Measurements from ENCODE around the gene UBTD1.
A peak's percentile ranks its signal among the peaks of the same experiment; 100 is the strongest.

UBTD1 gene

GRCh38 chr10:97532935-97533671 is 34.4 kb downstream of the UBTD1 start:
- Histone ChIP-seq H3K36me3 (ENCODE audit: control insufficient read depth in 5 of 5, insufficient read depth in 5 of 5, low read length in 5 of 5) (no peaks in the 10 kb centered on the region), H3K4me1 (ENCODE audit: control insufficient read depth in 5 of 5, insufficient read depth in 5 of 5, low read length in 5 of 5) (peaks cover 0 to 7% (median 2%) of the 10 kb centered on the region in 5 donors), H3K27ac (ENCODE audit: low read depth, low read length) (no peak overlapping the region), H3K9me3 (ENCODE audit: control insufficient read depth in 5 of 5, low read length in 5 of 5) (no peaks in the 10 kb centered on the region), H3K4me3 (ENCODE audit: low read depth in 1 of 5, low read length in 5 of 5) (no peak overlapping the region), H3K27me3 (ENCODE audit: control insufficient read depth in 5 of 5, insufficient read depth in 4 of 5, low read length in 5 of 5) (no peaks in the 10 kb centered on the region), H3K9ac (ENCODE audit: low read length in 5 of 5) (no peak overlapping the region)

- H3K36me3 ChIP-seq (ENCODE audit: control insufficient read depth in 5 of 5, insufficient read depth in 5 of 5, low read length in 5 of 5), result no peaks in the 10 kb centered on the region
- no peaks in the 10 kb centered on the region for H3K27me3 ChIP-seq (ENCODE audit: control insufficient read depth in 5 of 5, insufficient read depth in 4 of 5, low read length in 5 of 5)
- H3K9me3 ChIP-seq (ENCODE audit: control insufficient read depth in 5 of 5, low read length in 5 of 5), result no peaks in the 10 kb centered on the region
- H3K9ac ChIP-seq (ENCODE audit: low read length in 5 of 5), result no peak overlapping the region
- H3K4me1 ChIP-seq (ENCODE audit: control insufficient read depth in 5 of 5, insufficient read depth in 5 of 5, low read length in 5 of 5), result peaks cover 0 to 13% (median 8%) of the 10 kb centered on the region in 5 donors
- H3K4me3 ChIP-seq (ENCODE audit: low read depth in 1 of 5, low read length in 5 of 5), result no peak overlapping the region
- no peak overlapping the region for H3K27ac ChIP-seq (ENCODE audit: low read depth, low read length)
These were observed 35.2 kb downstream of the UBTD1 start for GRCh38 chr10:97533888-97534287.

GRCh38 chr10:97534746-97535367 is 36.1 kb downstream of the UBTD1 start:
- Histone ChIP-seq H3K36me3 (ENCODE audit: control insufficient read depth in 5 of 5, insufficient read depth in 5 of 5, low read length in 5 of 5) (no peaks in the 10 kb centered on the region), H3K4me1 (ENCODE audit: control insufficient read depth in 5 of 5, insufficient read depth in 5 of 5, low read length in 5 of 5) (peaks cover 0 to 19% (median 15%) of the 10 kb centered on the region in 5 donors), H3K27ac (ENCODE audit: low read depth, low read length) (no peak overlapping the region), H3K9ac (ENCODE audit: low read length in 5 of 5) (no peak overlapping the region), H3K9me3 (ENCODE audit: control insufficient read depth in 5 of 5, low read length in 5 of 5) (no peaks in the 10 kb centered on the region), H3K27me3 (ENCODE audit: control insufficient read depth in 5 of 5, insufficient read depth in 4 of 5, low read length in 5 of 5) (no peaks in the 10 kb centered on the region), H3K4me3 (ENCODE audit: low read depth in 1 of 5, low read length in 5 of 5) (no peak overlapping the region)

GRCh38 chr10:97537186-97537869 is 38.6 kb downstream of the UBTD1 start:
- H3K4me1 ChIP-seq (ENCODE audit: control insufficient read depth in 5 of 5, insufficient read depth in 5 of 5, low read length in 5 of 5), result peaks cover 7 to 40% (median 39%) of the 10 kb centered on the region in 5 donors
- peaks cover 0 to under 1% (median 0%) of the 10 kb centered on the region in 5 donors for H3K27me3 ChIP-seq (ENCODE audit: control insufficient read depth in 5 of 5, insufficient read depth in 4 of 5, low read length in 5 of 5)
- no peak overlapping the region for H3K9ac ChIP-seq (ENCODE audit: low read length in 5 of 5)
- H3K9me3 ChIP-seq (ENCODE audit: control insufficient read depth in 5 of 5, low read length in 5 of 5), result no peaks in the 10 kb centered on the region
- no peak overlapping the region for H3K27ac ChIP-seq (ENCODE audit: low read depth, low read length)
- H3K36me3 ChIP-seq (ENCODE audit: control insufficient read depth in 5 of 5, insufficient read depth in 5 of 5, low read length in 5 of 5), result no peaks in the 10 kb centered on the region
- no peak overlapping the region for H3K4me3 ChIP-seq (ENCODE audit: low read depth in 1 of 5, low read length in 5 of 5)

GRCh38 chr10:97538411-97538810 is 39.7 kb downstream of the UBTD1 start:
- peak overlapping the region; percentile 98 for H3K27ac ChIP-seq (ENCODE audit: low read depth, low read length)
- H3K36me3 ChIP-seq (ENCODE audit: control insufficient read depth in 5 of 5, insufficient read depth in 5 of 5, low read length in 5 of 5), result no peaks in the 10 kb centered on the region
- peaks cover 0 to 2% (median 0%) of the 10 kb centered on the region in 5 donors for H3K27me3 ChIP-seq (ENCODE audit: control insufficient read depth in 5 of 5, insufficient read depth in 4 of 5, low read length in 5 of 5)
- H3K4me1 ChIP-seq (ENCODE audit: control insufficient read depth in 5 of 5, insufficient read depth in 5 of 5, low read length in 5 of 5), result peaks cover 18 to 51% (median 50%) of the 10 kb centered on the region in 5 donors
- H3K9me3 ChIP-seq (ENCODE audit: control insufficient read depth in 5 of 5, low read length in 5 of 5), result no peaks in the 10 kb centered on the region
- H3K9ac ChIP-seq (ENCODE audit: low read length in 5 of 5), result peak overlapping the region in 2 of 5 donors; percentile 4 to 35
- no peak overlapping the region for H3K4me3 ChIP-seq (ENCODE audit: low read depth in 1 of 5, low read length in 5 of 5)

- Histone ChIP-seq H3K27ac (ENCODE audit: low read depth, low read length) (peak overlapping the region; percentile 98), H3K4me3 (ENCODE audit: low read depth in 1 of 5, low read length in 5 of 5) (no peak overlapping the region), H3K27me3 (ENCODE audit: control insufficient read depth in 5 of 5, insufficient read depth in 4 of 5, low read length in 5 of 5) (peaks cover 0 to 2% (median 0%) of the 10 kb centered on the region in 5 donors), H3K9me3 (ENCODE audit: control insufficient read depth in 5 of 5, low read length in 5 of 5) (no peaks in the 10 kb centered on the region), H3K4me1 (ENCODE audit: control insufficient read depth in 5 of 5, insufficient read depth in 5 of 5, low read length in 5 of 5) (peaks cover 18 to 55% (median 54%) of the 10 kb centered on the region in 5 donors), H3K9ac (ENCODE audit: low read length in 5 of 5) (peak overlapping the region in 1 of 5 donors; percentile 35), H3K36me3 (ENCODE audit: control insufficient read depth in 5 of 5, insufficient read depth in 5 of 5, low read length in 5 of 5) (no peaks in the 10 kb centered on the region)
These were observed 40.1 kb downstream of the UBTD1 start for GRCh38 chr10:97538839-97539238.

GRCh38 chr10:97539523-97540200 is 40.9 kb downstream of the UBTD1 start:
- Histone ChIP-seq H3K9ac (ENCODE audit: low read length in 5 of 5) (peak overlapping the region in 1 of 5 donors; percentile 0), H3K4me3 (ENCODE audit: low read depth in 1 of 5, low read length in 5 of 5) (no peak overlapping the region), H3K4me1 (ENCODE audit: control insufficient read depth in 5 of 5, insufficient read depth in 5 of 5, low read length in 5 of 5) (peaks cover 18 to 57% (median 55%) of the 10 kb centered on the region in 5 donors), H3K27me3 (ENCODE audit: control insufficient read depth in 5 of 5, insufficient read depth in 4 of 5, low read length in 5 of 5) (peaks cover 0 to 2% (median 0%) of the 10 kb centered on the region in 5 donors), H3K27ac (ENCODE audit: low read depth, low read length) (peak overlapping the region; percentile 98), H3K9me3 (ENCODE audit: control insufficient read depth in 5 of 5, low read length in 5 of 5) (no peaks in the 10 kb centered on the region), H3K36me3 (ENCODE audit: control insufficient read depth in 5 of 5, insufficient read depth in 5 of 5, low read length in 5 of 5) (no peaks in the 10 kb centered on the region)

- Histone ChIP-seq H3K36me3 (ENCODE audit: control insufficient read depth in 5 of 5, insufficient read depth in 5 of 5, low read length in 5 of 5) (no peaks in the 10 kb centered on the region), H3K27ac (ENCODE audit: low read depth, low read length) (peak overlapping the region; percentile 98), H3K27me3 (ENCODE audit: control insufficient read depth in 5 of 5, insufficient read depth in 4 of 5, low read length in 5 of 5) (peaks cover 0 to 2% (median 0%) of the 10 kb centered on the region in 5 donors), H3K4me1 (ENCODE audit: control insufficient read depth in 5 of 5, insufficient read depth in 5 of 5, low read length in 5 of 5) (peaks cover 18 to 61% (median 55%) of the 10 kb centered on the region in 5 donors), H3K9me3 (ENCODE audit: control insufficient read depth in 5 of 5, low read length in 5 of 5) (no peaks in the 10 kb centered on the region), H3K4me3 (ENCODE audit: low read depth in 1 of 5, low read length in 5 of 5) (no peak overlapping the region), H3K9ac (ENCODE audit: low read length in 5 of 5) (peak overlapping the region in 4 of 5 donors; percentile 0 to 16 (median 10))
These were observed 42.2 kb downstream of the UBTD1 start for GRCh38 chr10:97540669-97541500.

Data from subcutaneous abdominal adipose tissue (tissue), 5 donors.